SU-DHL-6 (cell line): ENCODE results near the gene NFKBIZ.

ENCODE experiments used
- EZH2phosphoT487 ChIP-seq: fragments of 200-600 bp; sonication (generic), shearing (Covaris generic); conservative IDR thresholded peaks from 2 replicates; pipeline ENCODE4 v1.6.1; 2018; ENCODE audit warnings: mild to moderate bottlenecking, antibody characterized with exemption, low read length, moderate library complexity, mixed read lengths
- TF ChIP-seq, protein P1 (sequence below): fragments of 200-600 bp; sonication (generic); IDR thresholded peaks from one replicate; pipeline ENCODE4 v1.5.1; 2017; ENCODE audit warnings: antibody characterized with exemption, mild to moderate bottlenecking, low read length, moderate library complexity; ENCODE audit not compliant: insufficient read depth, poor library complexity, severe bottlenecking

DNA sequence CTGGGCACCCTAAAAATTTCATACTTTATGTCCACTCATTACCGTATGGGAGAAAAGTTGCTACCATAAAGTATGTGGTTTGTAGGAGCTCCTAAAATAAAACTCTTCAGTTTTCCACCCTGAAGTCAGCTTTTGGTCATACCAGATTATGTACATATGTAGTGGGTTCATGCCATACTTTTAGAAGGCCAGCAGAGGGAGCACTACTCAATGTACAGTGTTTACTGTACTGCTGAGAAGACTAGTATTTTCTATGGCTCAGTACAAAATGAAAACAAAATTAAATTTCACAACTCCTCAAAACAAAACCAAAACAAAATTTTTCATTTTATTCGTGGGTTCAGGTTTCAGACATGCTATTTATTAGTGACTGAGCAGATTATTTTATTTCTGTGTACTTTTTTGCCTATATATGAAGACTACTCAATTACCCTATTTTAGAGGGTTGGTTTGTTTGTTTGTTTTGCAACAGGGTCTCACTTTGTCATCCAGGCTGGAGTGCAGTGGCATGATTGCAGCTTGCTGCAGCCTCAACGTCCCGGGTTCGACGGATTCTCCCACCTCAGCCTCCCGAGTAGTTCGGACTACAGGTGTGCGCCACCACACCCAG, 46.0 kb upstream of the NFKBIZ start:
- TF ChIP-seq, protein P1, sequence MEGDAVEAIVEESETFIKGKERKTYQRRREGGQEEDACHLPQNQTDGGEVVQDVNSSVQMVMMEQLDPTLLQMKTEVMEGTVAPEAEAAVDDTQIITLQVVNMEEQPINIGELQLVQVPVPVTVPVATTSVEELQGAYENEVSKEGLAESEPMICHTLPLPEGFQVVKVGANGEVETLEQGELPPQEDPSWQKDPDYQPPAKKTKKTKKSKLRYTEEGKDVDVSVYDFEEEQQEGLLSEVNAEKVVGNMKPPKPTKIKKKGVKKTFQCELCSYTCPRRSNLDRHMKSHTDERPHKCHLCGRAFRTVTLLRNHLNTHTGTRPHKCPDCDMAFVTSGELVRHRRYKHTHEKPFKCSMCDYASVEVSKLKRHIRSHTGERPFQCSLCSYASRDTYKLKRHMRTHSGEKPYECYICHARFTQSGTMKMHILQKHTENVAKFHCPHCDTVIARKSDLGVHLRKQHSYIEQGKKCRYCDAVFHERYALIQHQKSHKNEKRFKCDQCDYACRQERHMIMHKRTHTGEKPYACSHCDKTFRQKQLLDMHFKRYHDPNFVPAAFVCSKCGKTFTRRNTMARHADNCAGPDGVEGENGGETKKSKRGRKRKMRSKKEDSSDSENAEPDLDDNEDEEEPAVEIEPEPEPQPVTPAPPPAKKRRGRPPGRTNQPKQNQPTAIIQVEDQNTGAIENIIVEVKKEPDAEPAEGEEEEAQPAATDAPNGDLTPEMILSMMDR = peak; percentile 91
- TF ChIP-seq EZH2phosphoT487 = no peak
